Mesothelial cell of epicardium (in vitro differentiated cells): ENCODE results near the gene HMGCLL1. TPM values are rescaled to one million over a fixed set of nuclear protein-coding genes. Genes with fewer than 3 reads are reported as not detected.

Experiments
- DNase-seq, 2 experiments: peaks; one replicate each; pipeline ENCODE4 v3.0.0; 2021; ENCODE audit warnings: low spot score in 2 of 2; ENCODE audit not compliant: unreplicated experiment in 2 of 2
- H3K27ac Mint-ChIP-seq: 2 replicates; pipeline ENCODE4 v1.8.0; 2021; ENCODE audit warnings: mixed read lengths
- H3K27me3 Mint-ChIP-seq: 2 replicates; pipeline ENCODE4 v1.8.0; 2021; ENCODE audit warnings: low read depth, mixed read lengths
- H3K36me3 Mint-ChIP-seq: 2 replicates; pipeline ENCODE4 v1.8.0; 2021; ENCODE audit warnings: mixed read lengths
- H3K4me1 Mint-ChIP-seq: 2 replicates; pipeline ENCODE4 v1.8.0; 2021; ENCODE audit warnings: mixed read lengths
- H3K4me3 Mint-ChIP-seq: 2 replicates; pipeline ENCODE4 v1.8.0; 2021; ENCODE audit warnings: mild to moderate bottlenecking, moderate library complexity, mixed read lengths
- H3K9me3 Mint-ChIP-seq: 2 replicates; pipeline ENCODE4 v1.8.0; 2021; ENCODE audit warnings: mixed read lengths
- CTCF ChIP-seq: fragments of 200-600 bp; sonication (generic); IDR thresholded peaks from one replicate; pipeline ENCODE4 v1.5.0; 2021; ENCODE audit warnings: antibody characterized with exemption; ENCODE audit not compliant: unreplicated experiment
- total RNA-seq: library from RNA; stranded (reverse); gene quantifications from 3 replicates; pipeline ENCODE4 v1.2.1, GENCODE V29; 2021

Gene HMGCLL1
- total RNA-seq, 1 donor from 2014 or later, result 2.4 TPM

GRCh38 chr6:55560290-55560885, 18.6 kb downstream of the HMGCLL1 start:
- no peaks in the 10 kb centered on the region for H3K36me3 Mint-ChIP-seq
- TF ChIP-seq CTCF, result no peak
- no peak for DNase-seq

GRCh38 chr6:55557146-55557545, 21.8 kb downstream of the HMGCLL1 start:
- no peak for DNase-seq
- H3K36me3 Mint-ChIP-seq, result no peaks in the 10 kb centered on the region
- H3K4me3 Mint-ChIP-seq, result no peak overlapping the region
- H3K27me3 Mint-ChIP-seq, result peaks cover 19% of the 10 kb centered on the region
- no peak overlapping the region for H3K27ac Mint-ChIP-seq
- no peak for TF ChIP-seq CTCF
- H3K9me3 Mint-ChIP-seq, result no peaks in the 10 kb centered on the region
- H3K4me1 Mint-ChIP-seq, result no peaks in the 10 kb centered on the region

More at GRCh38 chr6:55560290-55560885, 18.6 kb downstream of the HMGCLL1 start:
- Mint-ChIP-seq H3K27me3 (peaks cover 19% of the 10 kb centered on the region), H3K27ac (no peak overlapping the region), H3K9me3 (no peaks in the 10 kb centered on the region), H3K4me3 (no peak overlapping the region), H3K4me1 (no peaks in the 10 kb centered on the region)

DNA sequence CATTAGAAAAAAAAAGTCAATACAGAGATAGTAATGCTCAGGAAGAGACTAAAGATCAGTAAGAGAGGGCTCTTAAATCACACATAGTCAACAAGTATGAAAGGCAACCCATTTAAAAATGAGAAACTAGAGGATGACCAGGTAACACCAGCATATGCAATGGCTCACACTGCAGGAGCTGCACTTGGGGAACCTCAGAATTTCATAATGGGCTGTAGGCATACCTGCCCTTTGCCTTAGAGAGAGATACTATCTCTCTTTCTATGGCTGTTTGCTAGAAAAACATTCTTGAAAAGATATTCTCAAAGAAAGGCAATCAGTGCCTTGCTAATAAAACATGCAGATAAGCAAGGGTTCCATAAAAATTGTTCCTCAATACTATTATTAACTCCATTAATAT, 33.2 kb downstream of the HMGCLL1 start:
- H3K9me3 Mint-ChIP-seq, result no peaks in the 10 kb centered on the region
- no peaks in the 10 kb centered on the region for H3K27me3 Mint-ChIP-seq
- no peak overlapping the region for H3K27ac Mint-ChIP-seq
- no peak for TF ChIP-seq CTCF
- H3K4me1 Mint-ChIP-seq, result peaks cover 6% of the 10 kb centered on the region
- H3K4me3 Mint-ChIP-seq, result no peak overlapping the region
- H3K36me3 Mint-ChIP-seq, result no peaks in the 10 kb centered on the region
- DNase-seq, result no peak

DNA sequence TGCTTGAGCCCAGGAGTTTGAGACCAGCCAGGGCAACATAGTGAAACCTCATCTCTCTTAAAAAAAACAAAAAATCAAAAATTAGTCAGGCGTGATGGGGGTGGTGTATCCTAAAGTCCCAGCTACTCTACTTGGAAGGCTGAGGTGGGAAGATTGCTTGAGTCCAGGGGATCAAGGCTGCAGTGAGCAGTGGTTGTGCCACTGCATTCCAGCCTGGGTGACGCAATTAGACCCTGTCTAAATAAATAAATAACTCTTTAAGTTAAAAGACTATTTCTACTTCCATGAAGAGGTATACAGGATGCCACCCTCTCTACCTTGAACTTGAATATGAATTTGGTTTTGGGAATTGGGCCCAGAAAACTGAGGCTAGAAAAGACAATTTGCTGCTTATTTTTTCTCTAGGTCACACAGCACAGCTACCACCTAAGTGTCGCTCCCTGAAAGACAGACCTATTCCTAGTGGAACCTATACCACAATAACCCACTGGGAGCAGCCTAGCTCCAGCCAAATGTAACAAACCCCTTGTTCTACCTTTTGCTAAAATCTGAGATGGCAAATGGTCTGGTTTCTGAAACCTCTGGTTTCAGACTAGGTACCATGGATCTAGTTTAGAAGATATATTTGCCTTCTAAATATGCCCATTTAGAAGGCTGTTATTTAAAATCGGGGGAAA, 35.2 kb downstream of the HMGCLL1 start:
- H3K27ac Mint-ChIP-seq, result no peak overlapping the region
- no peak for DNase-seq
- no peaks in the 10 kb centered on the region for H3K27me3 Mint-ChIP-seq
- peaks cover 6% of the 10 kb centered on the region for H3K4me1 Mint-ChIP-seq
- no peak for TF ChIP-seq CTCF
- H3K4me3 Mint-ChIP-seq, result no peak overlapping the region
- no peaks in the 10 kb centered on the region for H3K36me3 Mint-ChIP-seq
- peaks cover 5% of the 10 kb centered on the region for H3K9me3 Mint-ChIP-seq

GRCh38 chr6:55541024-55541423, 38.0 kb downstream of the HMGCLL1 start:
- Mint-ChIP-seq H3K27ac (no peak overlapping the region), H3K27me3 (no peaks in the 10 kb centered on the region), H3K36me3 (no peaks in the 10 kb centered on the region), H3K9me3 (peaks cover 5% of the 10 kb centered on the region), H3K4me3 (no peak overlapping the region), H3K4me1 (peaks cover 10% of the 10 kb centered on the region)
- TF ChIP-seq CTCF, result no peak
- no peak for DNase-seq
